SU-DHL-6 (cell line): ENCODE data around the gene HDAC11.

Experiments used
- H2AFZ ChIP-seq: fragments of 200-600 bp; sonication (generic); 2 replicates; pipeline ENCODE4 v1.6.1; 2014; ENCODE audit warnings: low read depth, mild to moderate bottlenecking, moderate library complexity, mixed read lengths, antibody characterized with exemption, low read length; ENCODE audit not compliant: severe bottlenecking
- H3F3A ChIP-seq: fragments of 200-600 bp; shearing (Covaris generic); 2 replicates; pipeline ENCODE4 v1.6.0; 2016; ENCODE audit warnings: antibody characterized with exemption, mild to moderate bottlenecking; ENCODE audit not compliant: insufficient read depth
- H3K27ac ChIP-seq: fragments of 200-600 bp; sonication (generic); 2 replicates; pipeline ENCODE4 v1.5.1; 2016; ENCODE audit warnings: low read depth, mild to moderate bottlenecking, low read length, moderate library complexity, mixed read lengths
- H3K27me3 ChIP-seq: fragments of 200-600 bp; sonication (generic), shearing (Covaris generic); 2 replicates; pipeline ENCODE4 v1.6.0; 2014; ENCODE audit warnings: mild to moderate bottlenecking, low read length
- H3K36me3 ChIP-seq: fragments of 200-600 bp; sonication (generic); 2 replicates; pipeline ENCODE4 v1.6.1; 2014; ENCODE audit warnings: mild to moderate bottlenecking, low read length, mixed read lengths
- H3K4me2 ChIP-seq: fragments of 300-600, 200-600 bp; shearing (Covaris generic), sonication (generic); 2 replicates; pipeline ENCODE4 v1.6.0; 2014; ENCODE audit warnings: low read length, low read depth, mild to moderate bottlenecking; ENCODE audit not compliant: poor library complexity, severe bottlenecking
- H3K4me3 ChIP-seq: fragments of 200-600 bp; sonication (generic); 2 replicates; pipeline ENCODE4 v1.5.1; 2014; ENCODE audit warnings: antibody characterized with exemption, low read length, mild to moderate bottlenecking, mixed read lengths; ENCODE audit not compliant: insufficient read depth, poor library complexity, severe bottlenecking
- H3K79me2 ChIP-seq: fragments of 200-600 bp; sonication (generic); 2 replicates; pipeline ENCODE4 v1.6.1; 2014; ENCODE audit warnings: mild to moderate bottlenecking, low read length, moderate library complexity; ENCODE audit not compliant: insufficient read depth
- H3K9ac ChIP-seq: fragments of 200-600 bp; sonication (generic); 2 replicates; pipeline ENCODE4 v1.7.0; 2014; ENCODE audit warnings: mild to moderate bottlenecking, low read length
- H3K9me2 ChIP-seq: fragments of 200-600 bp; sonication (generic); replicated peaks from 2 replicates; pipeline ENCODE4 v1.6.1; 2014; ENCODE audit warnings: low read length; ENCODE audit not compliant: insufficient read depth
- H3K9me3 ChIP-seq: fragments of 200-600 bp; sonication (generic); 2 replicates; pipeline ENCODE4 v1.6.1; 2014; ENCODE audit warnings: low read length, mixed read lengths; ENCODE audit not compliant: insufficient read depth
- H4K20me1 ChIP-seq: fragments of 200-600 bp; sonication (generic); 2 replicates; pipeline ENCODE4 v1.6.1; 2014; ENCODE audit warnings: low read depth, mild to moderate bottlenecking, antibody characterized with exemption, low read length, moderate library complexity, mixed read lengths
- CTCF ChIP-seq: fragments of 200-600 bp; sonication (generic); IDR thresholded peaks from one replicate; pipeline ENCODE4 v1.5.1; 2017; ENCODE audit warnings: antibody characterized with exemption, mild to moderate bottlenecking, low read length, moderate library complexity; ENCODE audit not compliant: insufficient read depth, poor library complexity, severe bottlenecking
- EZH2phosphoT487 ChIP-seq: fragments of 200-600 bp; sonication (generic), shearing (Covaris generic); conservative IDR thresholded peaks from 2 replicates; pipeline ENCODE4 v1.6.1; 2018; ENCODE audit warnings: mild to moderate bottlenecking, antibody characterized with exemption, low read length, moderate library complexity, mixed read lengths

Gene HDAC11

DNA sequence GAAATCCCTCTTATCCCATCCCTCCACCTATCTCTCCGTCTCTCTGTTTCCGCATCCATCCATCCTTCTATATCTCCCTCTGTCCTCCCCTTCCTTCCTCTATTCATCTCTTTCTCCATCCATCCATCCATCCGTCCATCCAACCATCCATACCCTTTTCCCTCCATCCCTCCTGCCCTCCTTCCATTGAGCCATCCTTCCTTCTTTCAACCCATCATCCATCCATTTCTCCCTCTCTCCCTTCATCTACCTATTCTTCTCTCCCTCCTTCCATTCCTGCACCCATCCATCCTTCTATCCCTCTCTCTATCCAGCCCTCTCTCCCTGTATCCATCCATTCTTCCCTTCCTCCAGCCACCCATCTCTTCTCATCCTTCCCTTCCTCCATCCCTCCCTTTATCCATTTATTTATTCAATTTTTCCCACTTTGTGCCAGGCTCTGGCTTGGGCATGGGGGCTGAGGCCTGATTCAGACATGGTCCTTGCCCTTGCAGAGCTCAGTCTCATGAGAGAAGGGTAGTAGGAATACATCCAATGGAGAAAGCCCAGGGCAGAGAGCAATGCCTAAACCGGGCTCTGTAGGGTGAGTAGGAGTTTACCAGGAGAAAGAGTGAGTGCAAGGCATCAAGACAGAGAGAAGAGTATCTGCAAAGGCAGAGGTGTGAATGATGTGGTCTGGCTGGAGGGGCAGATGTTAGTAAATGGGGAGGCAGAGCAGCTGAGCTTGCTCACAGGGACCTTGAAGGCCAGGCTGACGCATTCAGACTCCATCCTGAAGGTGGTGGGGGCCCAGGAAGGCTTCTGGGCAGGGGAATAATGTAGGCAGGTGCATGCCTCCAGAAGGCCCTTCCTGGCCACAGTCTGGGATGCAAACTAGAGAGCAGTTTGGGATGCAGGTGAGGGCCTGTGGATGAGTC lies 49.3 kb downstream of the HDAC11 start:
- Histone ChIP-seq H3K4me2 (no peak overlapping the region), H3K9me3 (no peaks in the 10 kb centered on the region), H3F3A (no peaks in the 10 kb centered on the region), H3K4me3 (no peak overlapping the region), H3K9me2 (no peaks in the 10 kb centered on the region), H3K79me2 (no peaks in the 10 kb centered on the region), H3K27ac (no peak overlapping the region), H3K36me3 (no peaks in the 10 kb centered on the region), H3K27me3 (no peaks in the 10 kb centered on the region), H4K20me1 (no peaks in the 10 kb centered on the region), H2AFZ (no peak overlapping the region), H3K9ac (no peak overlapping the region)
- no peak for TF ChIP-seq CTCF
- TF ChIP-seq EZH2phosphoT487, result no peak

- H2AFZ ChIP-seq, result no peak overlapping the region
- H3K4me3 ChIP-seq, result no peak overlapping the region
- H3K27me3 ChIP-seq, result no peaks in the 10 kb centered on the region
- no peak for TF ChIP-seq EZH2phosphoT487
- TF ChIP-seq CTCF, result no peak
- H3K79me2 ChIP-seq, result no peaks in the 10 kb centered on the region
- H3K9me2 ChIP-seq, result no peaks in the 10 kb centered on the region
- no peak overlapping the region for H3K4me2 ChIP-seq
- H3K9ac ChIP-seq, result no peak overlapping the region
- no peaks in the 10 kb centered on the region for H3K36me3 ChIP-seq
- no peaks in the 10 kb centered on the region for H3F3A ChIP-seq
- H3K9me3 ChIP-seq, result no peaks in the 10 kb centered on the region
- no peak overlapping the region for H3K27ac ChIP-seq
- no peaks in the 10 kb centered on the region for H4K20me1 ChIP-seq
Observed at GRCh38 chr3:13530241-13531009, 50.3 kb downstream of the HDAC11 start.

DNA sequence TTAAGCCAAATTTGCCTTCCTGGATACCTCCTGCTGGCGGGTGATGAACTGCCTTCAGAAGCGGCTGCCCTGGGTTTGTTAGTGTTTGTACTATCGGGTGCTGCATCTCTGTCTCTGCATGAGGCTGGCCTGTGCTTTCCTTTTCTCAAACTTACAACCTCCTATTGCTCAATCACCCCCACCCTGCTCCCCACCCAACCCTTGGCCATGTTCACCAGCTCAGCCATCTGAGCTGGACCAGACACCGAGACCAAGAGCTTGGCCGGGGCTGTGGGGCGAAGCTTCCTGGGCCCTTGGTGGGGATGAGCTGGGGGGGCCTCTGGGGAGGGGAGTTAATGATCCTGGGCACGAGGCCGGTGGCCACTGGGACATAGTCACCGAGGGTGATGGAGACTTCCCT lies 52.0 kb downstream of the HDAC11 start:
- Histone ChIP-seq H3K36me3 (no peaks in the 10 kb centered on the region), H3K27me3 (no peaks in the 10 kb centered on the region), H3K9me3 (no peaks in the 10 kb centered on the region), H3K79me2 (no peaks in the 10 kb centered on the region), H3K9ac (no peak overlapping the region), H2AFZ (no peak overlapping the region), H3K9me2 (no peaks in the 10 kb centered on the region), H3K27ac (no peak overlapping the region), H3K4me2 (no peak overlapping the region), H3F3A (no peaks in the 10 kb centered on the region), H4K20me1 (no peaks in the 10 kb centered on the region), H3K4me3 (no peak overlapping the region)
- no peak for TF ChIP-seq EZH2phosphoT487
- TF ChIP-seq CTCF, result no peak
